Kidney (tissue), 14 donors: ENCODE measurements around the gene IMPA2. TPM values are rescaled to one million over a fixed set of nuclear protein-coding genes. Genes with fewer than 3 reads are reported as not detected.

Experiments
- DNase-seq, 5 donors: peaks; one replicate each; pipeline ENCODE4 v3.0.0-alpha.2; 2013 to 2020
- FAIRE-seq: peaks from 2 replicates; lab custom pipeline; 2012; peaks lifted over from hg19 to GRCh38; lab: Jason Lieb, UNC
- H3K27ac ChIP-seq, 2 donors: one replicate each; pipeline ENCODE4 v1.7.0; 2013; ENCODE audit warnings: low read depth in 2 of 2, low read length in 2 of 2, inconsistent platforms in 1 of 2
- H3K27me3 ChIP-seq: one replicate; pipeline ENCODE4 v1.7.1; 2013; ENCODE audit warnings: low read length, inconsistent platforms; ENCODE audit not compliant: control insufficient read depth, insufficient read depth
- H3K36me3 ChIP-seq, 3 donors: one replicate each; pipeline versions ENCODE4 v1.7.0 to v1.7.1; 2013; ENCODE audit warnings: low read length in 3 of 3, control low read depth in 1 of 3, inconsistent platforms in 1 of 3; ENCODE audit not compliant: insufficient read depth in 3 of 3, control insufficient read depth in 2 of 3
- H3K4me1 ChIP-seq, 3 donors: one replicate each; pipeline versions ENCODE4 v1.7.0 to v1.7.1; 2013; ENCODE audit warnings: low read length in 3 of 3, inconsistent platforms in 1 of 3, low read depth in 1 of 3; ENCODE audit not compliant: control insufficient read depth in 2 of 3, insufficient read depth in 2 of 3
- H3K4me3 ChIP-seq, 3 donors: one replicate each; pipeline versions ENCODE4 v1.7.0 to v1.8.1; 2013; ENCODE audit warnings: low read length in 3 of 3, control low read depth in 1 of 3, inconsistent platforms in 1 of 3
- H3K9ac ChIP-seq, 3 donors: one replicate each; pipeline versions ENCODE4 v1.7.0 to v1.7.1; 2013; ENCODE audit warnings: low read length in 3 of 3, control low read depth in 1 of 3, inconsistent platforms in 1 of 3
- H3K9me3 ChIP-seq, 3 donors: one replicate each; pipeline versions ENCODE4 v1.7.0 to v1.7.1; 2013; ENCODE audit warnings: low read length in 3 of 3, control low read depth in 1 of 3, inconsistent platforms in 1 of 3; ENCODE audit not compliant: control insufficient read depth in 2 of 3, insufficient read depth in 1 of 3
- CTCF ChIP-seq: IDR thresholded peaks from 3 replicates; pipeline ENCODE4 v1.5.1; 2012; ENCODE audit warnings: mild to moderate bottlenecking, moderate library complexity, borderline replicate concordance; ENCODE audit not compliant: insufficient read depth; ENCODE audit errors: extremely low read depth
- intact Hi-C: fragments of 100-400 bp; cut with DNase I; formaldehyde crosslinking; loops from one replicate; pipeline ENCODE4 v1.11.1; 2022
- polyA plus RNA-seq: library from polyadenylated mRNA; stranded (reverse); fragments of 350-450 nt; fragmentation: Illumina TruSeq; extraction: RNeasy Lipid Tissue Mini Kit (QIAGEN cat#74804); gene quantifications from one replicate; pipeline ENCODE4 v1.2.3, GENCODE V29; 2014; ENCODE audit warnings: low read depth, low replicate concordance; ENCODE audit not compliant: insufficient read depth
- total RNA-seq: library from RNA; stranded (reverse); fragmentation: NEBNext Ultra II Directional; extraction: Animal tissue kit (Norgen Biotek cat#: 25700); gene quantifications from one replicate; pipeline ENCODE4 v1.2.1, GENCODE V29; 2021
- donor health status: control.
- donor health status: control.
- donor health status: control.
- donor health status: control.
- donor health status: control.
- donor health status: DM: yes; HTN: yes; CAD: no.
- donor health status: Normal renal cell carcinoma (clear cell type).

The IMPA2 gene
- total and polyA plus RNA-seq, 2 donors from 2014 or later, result 157 to 348 TPM

- Histone ChIP-seq H3K27ac (no peak overlapping the region), H3K4me3 (no peak overlapping the region), H3K9me3 (no peaks in the 10 kb centered on the region), H3K9ac (no peak overlapping the region), H3K27me3 (no peaks in the 10 kb centered on the region), H3K36me3 (peaks cover 0 to 49% (median 18%) of the 10 kb centered on the region in 3 donors), H3K4me1 (peaks cover 0 to 6% (median 0%) of the 10 kb centered on the region in 3 donors)
- FAIRE-seq (no peak), DNase-seq (peak in 1 of 5 donors; percentile 47)
- TF ChIP-seq CTCF, result no peak
- intact Hi-C loops, result no loop called here
Measured at GRCh38 chr18:12028674-12029073, 47.4 kb downstream of the IMPA2 start.

- Histone ChIP-seq H3K9me3 (no peaks in the 10 kb centered on the region), H3K9ac (no peak overlapping the region), H3K4me3 (no peak overlapping the region), H3K36me3 (peaks cover 0 to 43% (median 20%) of the 10 kb centered on the region in 3 donors), H3K4me1 (peaks cover 0 to 6% (median 0%) of the 10 kb centered on the region in 3 donors), H3K27ac (no peak overlapping the region), H3K27me3 (no peaks in the 10 kb centered on the region)
- no peak for FAIRE-seq
- intact Hi-C loops, result no loop called here
- TF ChIP-seq CTCF, result no peak
- peak in 2 of 5 donors; percentile 38 to 65 for DNase-seq
Measured at GRCh38 chr18:12029786-12030584, 48.7 kb downstream of the IMPA2 start.

- peaks cover 0 to 39% (median 20%) of the 10 kb centered on the region in 3 donors for H3K36me3 ChIP-seq
- H3K9me3 ChIP-seq, result no peaks in the 10 kb centered on the region
- no peaks in the 10 kb centered on the region for H3K27me3 ChIP-seq
- H3K27ac ChIP-seq, result no peak overlapping the region
- TF ChIP-seq CTCF, result no peak
- H3K4me1 ChIP-seq, result peaks cover 0 to 6% (median 0%) of the 10 kb centered on the region in 3 donors
- H3K4me3 ChIP-seq, result no peak overlapping the region
- DNase-seq (peak in 3 of 5 donors; percentile 66 to 82 (median 75)), FAIRE-seq (no peak)
- H3K9ac ChIP-seq, result no peak overlapping the region
- intact Hi-C loops, result no loop called here
Measured at GRCh38 chr18:12030670-12031069, 49.4 kb downstream of the IMPA2 start.
